HUES64 (cell line): ENCODE results near the gene SYNE2.

Experiments
- H3K27ac ChIP-seq: 2 replicates; pipeline ENCODE4 v1.7.0; 2013; ENCODE audit warnings: low read depth, low read length, inconsistent platforms
- H3K27me3 ChIP-seq: 2 replicates; pipeline ENCODE4 v1.6.1; 2013; ENCODE audit warnings: mild to moderate bottlenecking, low read length; ENCODE audit not compliant: insufficient read depth
- H3K36me3 ChIP-seq: 2 replicates; pipeline ENCODE4 v1.6.1; 2013; ENCODE audit warnings: mild to moderate bottlenecking, low read length; ENCODE audit not compliant: insufficient read depth
- H3K4me1 ChIP-seq: 2 replicates; pipeline ENCODE4 v1.6.1; 2013; ENCODE audit warnings: mild to moderate bottlenecking, low read length, moderate library complexity; ENCODE audit not compliant: insufficient read depth
- H3K4me3 ChIP-seq: 2 replicates; pipeline ENCODE4 v1.5.1; 2013; ENCODE audit warnings: mild to moderate bottlenecking, low read length, moderate library complexity
- H3K9ac ChIP-seq: 2 replicates; pipeline ENCODE4 v1.6.1; 2013; ENCODE audit warnings: mild to moderate bottlenecking, low read depth, low read length
- H3K9me3 ChIP-seq: 2 replicates; pipeline ENCODE4 v1.6.1; 2013; ENCODE audit warnings: low read depth, low read length; ENCODE audit not compliant: insufficient read depth
- WGBS: fragments of 150-250, 120-280 bp; methylation state at CpG from one replicate; pipeline ENCODE4 v1.1.7; 2013; ENCODE audit warnings: missing lambda C conversion rate; 5-methylcytosine and 5-hydroxymethylcytosine counted together

Gene SYNE2

DNA sequence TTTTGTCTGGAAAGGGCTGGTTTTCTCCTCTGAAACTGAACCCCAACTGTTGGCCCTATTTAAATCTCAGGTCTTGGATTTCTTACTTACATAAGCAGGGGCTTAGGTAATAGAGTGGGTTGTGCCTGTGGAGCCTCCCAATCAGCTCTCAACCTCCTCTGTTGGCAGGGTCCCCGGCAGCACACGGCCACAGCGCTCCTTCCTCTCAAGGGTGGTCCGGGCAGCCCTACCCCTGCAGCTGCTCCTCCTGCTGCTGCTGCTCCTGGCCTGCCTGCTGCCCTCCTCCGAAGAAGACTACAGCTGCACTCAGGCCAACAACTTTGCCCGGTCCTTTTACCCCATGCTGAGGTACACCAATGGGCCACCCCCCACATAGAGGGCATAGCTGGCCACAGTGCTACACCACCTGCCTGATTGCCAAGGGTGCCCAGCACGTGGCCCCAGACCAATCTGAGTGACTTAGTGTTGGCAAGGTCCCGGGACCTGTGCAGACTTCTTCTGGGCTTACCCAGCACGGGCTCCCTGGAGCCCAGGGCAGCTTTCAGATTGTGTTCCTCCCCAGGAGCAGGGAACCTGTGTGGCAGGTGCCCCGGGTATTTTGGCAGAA, 372.4 kb downstream of the SYNE2 start:
- Histone ChIP-seq H3K27ac (no peak overlapping the region), H3K4me1 (no peaks in the 10 kb centered on the region), H3K9me3 (no peaks in the 10 kb centered on the region), H3K4me3 (no peak overlapping the region), H3K36me3 (peaks cover 77% of the 10 kb centered on the region), H3K27me3 (no peaks in the 10 kb centered on the region), H3K9ac (no peak overlapping the region; the same call in 1 of the 2 replicates)
- 94% methylated on average over 10 of the region's 10 CpGs for WGBS

DNA sequence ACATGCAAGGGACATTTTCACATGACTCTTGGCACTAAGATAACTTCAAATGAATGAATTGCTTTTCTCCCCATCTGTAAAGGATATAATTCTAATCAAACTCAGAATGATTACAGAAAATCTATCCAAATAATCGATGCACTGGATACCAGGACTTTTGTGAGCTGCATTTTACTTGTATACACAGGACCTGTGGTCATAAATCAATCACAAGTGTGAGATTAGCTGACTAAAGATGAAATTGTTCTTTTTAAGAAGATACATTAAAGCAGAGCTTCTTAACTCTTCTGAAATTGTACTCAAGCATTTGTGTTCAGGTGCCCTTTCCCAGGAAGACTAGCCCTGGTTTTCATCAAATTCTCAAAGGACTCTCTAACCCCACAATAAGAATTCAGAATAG, 375.1 kb downstream of the SYNE2 start:
- H3K36me3 ChIP-seq = peaks cover 69% of the 10 kb centered on the region
- H3K4me3 ChIP-seq = no peak overlapping the region
- no peak overlapping the region for H3K9ac ChIP-seq
- no peak overlapping the region for H3K27ac ChIP-seq
- no peaks in the 10 kb centered on the region for H3K4me1 ChIP-seq
- no peaks in the 10 kb centered on the region for H3K9me3 ChIP-seq
- no peaks in the 10 kb centered on the region for H3K27me3 ChIP-seq
- 86% methylated on average over 1 of the region's 1 CpG for WGBS

DNA sequence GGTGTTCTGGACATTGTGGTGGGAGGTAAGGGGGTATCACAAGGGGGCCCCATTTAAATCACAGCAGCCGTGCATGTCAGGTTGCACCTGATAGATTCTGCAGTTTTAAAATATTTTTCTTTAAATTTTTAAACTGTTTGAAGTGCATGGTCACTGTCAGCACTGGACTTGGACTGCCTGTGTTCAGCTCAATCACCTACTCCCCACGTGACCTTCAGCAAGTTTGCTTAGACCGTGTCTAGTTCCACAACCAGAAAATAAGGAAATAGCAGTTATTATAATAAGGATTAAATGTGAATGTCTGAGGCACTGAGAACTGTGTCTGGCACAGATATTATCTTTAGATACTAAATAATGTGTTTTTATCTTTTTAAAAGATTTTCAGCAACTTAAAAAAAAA, 376.7 kb downstream of the SYNE2 start:
- H3K4me3 ChIP-seq = no peak overlapping the region
- WGBS = 96% methylated on average over 3 of the region's 3 CpGs
- no peak overlapping the region for H3K27ac ChIP-seq
- peaks cover 54% of the 10 kb centered on the region for H3K36me3 ChIP-seq
- no peak overlapping the region for H3K9ac ChIP-seq
- no peaks in the 10 kb centered on the region for H3K27me3 ChIP-seq
- no peaks in the 10 kb centered on the region for H3K4me1 ChIP-seq
- no peaks in the 10 kb centered on the region for H3K9me3 ChIP-seq

DNA sequence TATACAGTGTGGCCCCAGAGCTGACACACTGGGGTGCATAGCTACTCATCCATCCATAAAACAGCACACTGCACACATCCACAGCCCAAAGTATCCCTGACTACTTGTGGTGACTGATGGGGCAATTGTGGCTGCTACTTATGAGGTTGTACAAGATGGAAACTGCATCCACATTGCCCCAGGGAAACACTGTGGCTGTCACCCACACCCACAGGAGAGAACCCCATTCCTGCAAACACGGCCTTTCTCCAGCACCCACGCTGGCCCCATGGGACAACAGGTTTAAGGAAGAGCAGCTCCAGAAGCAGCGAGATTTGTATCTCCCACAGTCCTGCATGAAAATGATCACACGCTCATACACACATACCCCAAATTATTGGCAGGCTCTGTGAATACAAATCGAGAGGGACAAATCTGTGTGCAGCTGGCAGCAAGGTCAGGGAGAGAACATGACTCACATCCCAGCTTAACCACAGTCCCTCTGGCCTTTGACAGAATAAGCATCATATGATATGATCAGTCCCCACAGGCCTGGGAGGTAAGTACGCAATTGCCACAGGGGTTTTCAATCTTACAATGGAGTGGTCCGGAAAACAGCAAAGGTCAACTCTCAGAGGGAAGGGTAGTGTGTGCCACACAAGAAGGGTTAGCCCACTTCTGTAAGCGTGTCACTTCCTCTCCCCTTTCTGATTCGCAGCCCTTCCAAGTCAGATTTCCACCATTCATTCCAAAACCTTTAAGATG, 379.5 kb downstream of the SYNE2 start:
- 91% methylated on average over 9 of the region's 9 CpGs for WGBS
- H3K9me3 ChIP-seq = no peaks in the 10 kb centered on the region
- no peaks in the 10 kb centered on the region for H3K27me3 ChIP-seq
- no peak overlapping the region for H3K9ac ChIP-seq
- H3K36me3 ChIP-seq = peaks cover 33% of the 10 kb centered on the region
- no peak overlapping the region for H3K4me3 ChIP-seq
- H3K27ac ChIP-seq = no peak overlapping the region
- no peaks in the 10 kb centered on the region for H3K4me1 ChIP-seq

DNA sequence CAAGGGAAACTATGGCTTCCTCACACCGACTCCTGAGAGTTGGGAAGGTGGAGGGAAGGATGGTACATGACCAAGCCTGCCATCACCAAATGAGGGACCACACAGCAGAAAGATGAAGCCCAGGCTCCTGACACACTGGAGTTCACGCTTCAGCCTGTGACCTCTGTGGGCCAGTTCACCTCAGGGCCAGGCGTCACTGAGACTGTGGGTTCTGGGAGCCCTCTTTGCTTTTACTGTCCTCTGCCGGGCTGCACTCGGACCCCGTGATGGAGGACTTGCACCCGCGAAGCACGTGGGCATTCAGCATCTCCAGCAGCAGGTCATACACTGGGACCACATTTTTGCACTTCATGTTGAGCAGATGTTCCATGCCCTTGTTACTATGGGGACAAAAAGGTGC, 380.1 kb downstream of the SYNE2 start:
- Histone ChIP-seq H3K4me1 (no peaks in the 10 kb centered on the region), H3K27ac (no peak overlapping the region)
- 95% methylated on average over 9 of the region's 9 CpGs for WGBS

DNA sequence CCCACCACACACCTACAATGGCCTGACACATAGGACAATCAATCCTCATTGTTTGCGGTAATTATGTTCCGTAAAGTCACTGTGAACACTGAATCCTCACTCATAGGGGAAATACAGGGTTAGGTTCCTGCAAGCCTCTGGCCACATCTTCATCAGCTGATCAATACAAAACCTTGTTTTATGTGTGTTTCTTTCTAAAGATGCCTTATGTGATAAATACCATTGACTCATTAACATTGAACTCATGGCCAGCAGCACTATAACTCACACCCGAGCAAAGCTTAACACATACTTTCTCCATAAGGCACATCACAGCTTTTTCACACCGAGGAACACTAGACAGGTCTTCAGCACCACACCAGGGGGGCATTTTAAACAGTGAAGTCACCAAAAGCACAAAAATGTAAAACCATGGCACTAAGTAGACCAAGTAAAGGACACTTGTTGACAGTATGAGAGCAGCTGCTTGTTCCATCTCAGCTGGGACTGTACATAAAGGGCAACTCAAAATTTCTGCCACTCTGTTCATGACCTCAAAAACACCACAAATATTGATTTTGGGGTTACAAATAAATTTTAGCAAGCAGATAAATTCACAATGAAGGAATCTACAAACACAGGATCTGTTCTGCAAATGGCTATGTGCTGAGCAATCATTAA, 380.9 kb downstream of the SYNE2 start:
- 89% methylated on average over 4 of the region's 4 CpGs for WGBS
- no peak overlapping the region for H3K9ac ChIP-seq
- no peaks in the 10 kb centered on the region for H3K27me3 ChIP-seq
- H3K36me3 ChIP-seq = peaks cover 19% of the 10 kb centered on the region
- no peak overlapping the region for H3K4me3 ChIP-seq
- no peaks in the 10 kb centered on the region for H3K4me1 ChIP-seq
- no peaks in the 10 kb centered on the region for H3K9me3 ChIP-seq
- no peak overlapping the region for H3K27ac ChIP-seq

More for the DNA sequence above, 380.1 kb downstream of the SYNE2 start:
- Histone ChIP-seq H3K9ac (no peak overlapping the region), H3K4me3 (no peak overlapping the region), H3K9me3 (no peaks in the 10 kb centered on the region), H3K27me3 (no peaks in the 10 kb centered on the region), H3K36me3 (peaks cover 26% of the 10 kb centered on the region)

DNA sequence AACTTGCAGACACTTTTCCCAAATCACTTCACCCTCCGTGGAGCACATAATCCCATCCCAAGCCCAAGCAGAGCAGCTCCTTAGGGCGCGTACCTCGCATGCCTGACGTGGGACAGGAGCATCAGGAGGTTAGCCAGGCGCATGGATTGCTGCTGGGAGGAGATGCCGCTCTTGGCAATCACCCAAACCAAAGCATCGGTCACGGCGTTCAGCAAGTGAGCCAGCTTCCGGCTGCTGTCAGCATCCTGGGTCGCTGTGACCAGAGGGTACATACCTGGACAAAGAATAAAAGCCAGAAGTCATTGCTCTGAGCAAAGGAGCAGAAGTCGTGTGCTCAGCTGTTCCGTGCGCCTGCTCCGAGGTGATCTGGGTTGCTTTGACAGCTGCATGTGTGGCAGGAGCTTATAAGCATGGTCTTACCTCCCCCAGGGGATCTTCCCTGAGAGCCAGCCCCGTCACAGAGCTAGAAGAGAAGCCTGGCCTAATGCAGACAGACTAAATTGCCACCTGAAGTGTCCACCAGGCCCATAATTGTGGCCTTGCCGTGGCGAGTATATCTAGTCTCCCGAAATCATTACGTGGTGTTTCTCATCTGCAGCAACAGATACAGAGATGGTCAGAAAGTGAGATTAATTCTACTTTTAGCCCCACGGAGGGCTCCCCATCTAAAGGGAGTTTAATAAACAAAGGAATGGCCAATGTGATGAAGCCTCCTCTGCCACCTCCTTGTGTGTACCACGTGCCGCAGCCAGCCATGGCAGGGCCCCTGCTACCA, 382.3 kb downstream of the SYNE2 start:
- H3K9ac ChIP-seq = no peak overlapping the region
- no peak overlapping the region for H3K4me3 ChIP-seq
- H3K27me3 ChIP-seq = no peaks in the 10 kb centered on the region
- H3K4me1 ChIP-seq = no peaks in the 10 kb centered on the region
- H3K36me3 ChIP-seq = peaks cover 15% of the 10 kb centered on the region
- WGBS = 90% methylated on average over 24 of the region's 24 CpGs
- no peaks in the 10 kb centered on the region for H3K9me3 ChIP-seq
- no peak overlapping the region for H3K27ac ChIP-seq

DNA sequence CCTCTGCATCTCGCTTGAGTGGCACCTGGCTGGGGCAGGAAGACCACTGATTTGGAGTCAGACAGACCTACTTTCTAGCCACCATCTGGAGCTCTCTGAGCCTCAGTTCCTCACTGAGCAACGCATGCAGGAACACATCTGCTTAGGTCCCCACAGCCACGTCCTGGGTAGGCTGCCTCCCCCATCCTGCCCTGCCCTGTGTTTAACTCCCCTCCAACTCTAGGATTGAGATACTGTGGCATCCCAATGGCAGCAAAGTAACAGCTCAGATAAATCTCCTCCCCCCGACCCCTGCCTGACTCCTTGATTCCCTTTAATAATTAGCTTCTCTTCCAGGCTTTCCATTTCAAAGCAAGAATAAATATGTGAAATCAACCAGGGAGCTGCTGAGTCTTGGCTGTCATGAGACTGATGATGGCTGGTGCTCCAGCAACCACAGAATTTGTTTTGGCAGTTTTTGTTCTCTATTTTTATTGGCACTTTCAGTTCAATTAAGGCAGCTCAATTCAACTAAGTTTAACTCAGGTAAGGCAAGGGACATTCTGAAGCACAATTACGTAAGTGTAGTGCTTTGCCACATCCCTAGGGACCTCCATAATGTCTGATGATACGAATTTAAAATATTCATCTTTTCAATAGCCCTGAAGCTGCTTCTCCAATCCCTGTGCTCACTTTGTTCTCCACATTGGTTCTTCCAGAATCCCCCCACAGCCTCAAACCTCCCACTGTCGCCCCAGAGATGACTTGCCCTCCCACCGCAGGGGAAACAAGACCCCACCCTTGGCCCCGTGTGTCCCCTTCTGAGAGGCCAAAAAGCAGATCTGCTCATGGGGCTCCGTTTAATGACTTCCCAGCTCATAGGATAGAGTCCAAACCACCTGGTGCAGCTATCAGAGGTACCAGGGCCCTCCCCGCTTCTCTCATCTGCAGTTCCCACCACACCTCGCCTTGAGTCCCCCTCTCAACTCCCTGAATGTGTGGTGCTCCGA, 383.1 kb downstream of the SYNE2 start:
- H3K27me3 ChIP-seq = no peaks in the 10 kb centered on the region
- no peak overlapping the region for H3K9ac ChIP-seq
- no peak overlapping the region for H3K27ac ChIP-seq
- H3K4me1 ChIP-seq = no peaks in the 10 kb centered on the region
- WGBS = 89% methylated on average over 13 of the region's 13 CpGs
- H3K36me3 ChIP-seq = peaks cover 15% of the 10 kb centered on the region
- H3K9me3 ChIP-seq = no peaks in the 10 kb centered on the region
- H3K4me3 ChIP-seq = no peak overlapping the region

DNA sequence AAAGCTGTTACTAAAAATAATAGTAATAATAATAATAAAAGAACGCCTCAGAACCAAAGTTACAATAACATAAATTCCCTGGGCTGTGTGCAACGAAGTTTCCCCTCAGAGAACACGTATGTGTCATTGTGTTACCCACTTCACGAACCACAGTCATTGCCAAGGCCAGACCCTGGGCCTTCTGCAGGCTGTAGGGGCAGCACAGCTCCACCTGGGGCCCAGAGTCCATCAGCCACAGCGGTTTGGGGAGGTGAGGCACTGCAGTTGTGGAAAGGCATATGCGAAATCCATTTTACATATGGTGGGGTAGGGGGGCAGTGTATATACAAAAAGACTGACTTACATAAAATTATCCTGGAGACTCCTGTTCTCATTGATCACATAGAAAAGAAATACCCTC, 385.2 kb downstream of the SYNE2 start:
- Histone ChIP-seq H3K4me1 (no peaks in the 10 kb centered on the region), H3K36me3 (no peaks in the 10 kb centered on the region), H3K9ac (no peak overlapping the region), H3K4me3 (no peak overlapping the region), H3K9me3 (no peaks in the 10 kb centered on the region), H3K27me3 (no peaks in the 10 kb centered on the region), H3K27ac (no peak overlapping the region)
- 83% methylated on average over 5 of the region's 6 CpGs for WGBS

DNA sequence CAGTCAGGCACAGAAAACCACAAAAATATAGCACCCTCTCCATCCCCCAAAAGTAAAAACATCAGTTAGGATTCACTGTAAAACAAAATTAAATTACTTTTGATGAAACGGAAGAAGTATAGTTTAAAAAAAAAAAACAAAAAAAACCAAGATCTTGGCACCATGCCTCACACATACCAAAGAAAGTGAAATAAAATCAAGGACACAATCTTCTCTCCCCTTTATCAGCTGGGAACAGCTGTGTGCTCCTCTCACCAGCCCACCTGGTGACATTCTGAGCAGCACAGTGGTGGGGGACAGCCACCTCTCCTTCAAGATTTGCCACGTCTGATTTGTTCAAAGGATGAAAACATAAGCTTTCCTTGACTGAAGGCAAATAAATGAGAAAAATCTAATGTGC, 385.8 kb downstream of the SYNE2 start:
- no peak overlapping the region for H3K27ac ChIP-seq
- 69% methylated on average over 1 of the region's 2 CpGs for WGBS
- H3K4me1 ChIP-seq = no peaks in the 10 kb centered on the region

More for the DNA sequence above, 385.8 kb downstream of the SYNE2 start:
- Histone ChIP-seq H3K9me3 (no peaks in the 10 kb centered on the region), H3K27me3 (no peaks in the 10 kb centered on the region), H3K4me3 (no peak overlapping the region), H3K9ac (no peak overlapping the region), H3K36me3 (no peaks in the 10 kb centered on the region)
